GM12872 (cell line): ENCODE measurements around the gene C2CD3.

Experiments
- CTCF ChIP-seq: IDR thresholded peaks from 3 replicates; pipeline ENCODE4 v1.5.1; 2011; ENCODE audit warnings: low read depth, mild to moderate bottlenecking, low read length, moderate library complexity; ENCODE audit not compliant: insufficient read depth

Gene C2CD3

GRCh38 chr11:73980001-73980961 lies 190.5 kb downstream of the C2CD3 start:
- no peak for TF ChIP-seq CTCF

GRCh38 chr11:73978576-73979086 lies 192.2 kb downstream of the C2CD3 start:
- no peak for TF ChIP-seq CTCF

GRCh38 chr11:73977856-73978519 lies 192.8 kb downstream of the C2CD3 start:
- TF ChIP-seq CTCF: no peak

- TF ChIP-seq CTCF: no peak
These were observed 194.2 kb downstream of the C2CD3 start for GRCh38 chr11:73976451-73977151.

GRCh38 chr11:73975479-73975757 lies 195.4 kb downstream of the C2CD3 start:
- no peak for TF ChIP-seq CTCF

- no peak for TF ChIP-seq CTCF
These were observed 196.0 kb downstream of the C2CD3 start for GRCh38 chr11:73974604-73975478.
